OCI-LY3 (cell line): ENCODE measurements around the gene NOA1.

Experiments
- H2AFZ ChIP-seq: fragments of 200-600, 300-600 bp; shearing (Covaris generic); 2 replicates; pipeline ENCODE4 v1.6.0; 2014; ENCODE audit warnings: antibody characterized with exemption, low read depth, low read length
- H3K27ac ChIP-seq: fragments of 200-600, 300-600 bp; sonication (generic); 2 replicates; pipeline ENCODE4 v1.5.1; 2014; ENCODE audit warnings: mild to moderate bottlenecking, low read length, moderate library complexity, mixed read lengths
- H3K27me3 ChIP-seq: fragments of 200-600, 300-600 bp; sonication (generic); 2 replicates; pipeline ENCODE4 v1.6.1; 2014; ENCODE audit warnings: low read depth, low read length, mixed read lengths
- H3K36me3 ChIP-seq: fragments of 200-600, 300-600 bp; sonication (generic); replicated peaks from 2 replicates; pipeline ENCODE3; 2014; ENCODE audit warnings: low read depth, low read length, mixed read lengths
- H3K4me1 ChIP-seq: fragments of 300-600, 200-600 bp; sonication (generic); 2 replicates; pipeline ENCODE4 v1.6.1; 2014; ENCODE audit warnings: low read length, mixed read lengths
- H3K4me2 ChIP-seq: fragments of 200-600, 300-600 bp; sonication (generic); 2 replicates; pipeline ENCODE4 v1.6.1; 2014; ENCODE audit warnings: low read length, mixed read lengths
- H3K4me3 ChIP-seq: fragments of 300-600, 200-600 bp; sonication (generic); 2 replicates; pipeline ENCODE4 v1.5.1; 2014; ENCODE audit warnings: antibody characterized with exemption, mild to moderate bottlenecking, low read length, moderate library complexity
- H3K79me2 ChIP-seq: fragments of 300-600, 200-600 bp; shearing (Covaris generic); 2 replicates; pipeline ENCODE4 v1.6.1; 2014; ENCODE audit warnings: mild to moderate bottlenecking, low read length, mixed read lengths
- H3K9ac ChIP-seq: fragments of 300-600, 200-600 bp; shearing (Covaris generic); 2 replicates; pipeline ENCODE4 v1.6.0; 2014; ENCODE audit warnings: mild to moderate bottlenecking, low read length, moderate library complexity
- H3K9me3 ChIP-seq: fragments of 200-600, 300-600 bp; shearing (Covaris generic); 2 replicates; pipeline ENCODE4 v1.6.1; 2014; ENCODE audit warnings: low read length, mixed read lengths; ENCODE audit not compliant: insufficient read depth
- H4K20me1 ChIP-seq: fragments of 200-600, 300-600 bp; sonication (generic); 2 replicates; pipeline ENCODE4 v1.6.1; 2016; ENCODE audit warnings: low read length, mixed read lengths; ENCODE audit not compliant: insufficient read depth
- EZH2phosphoT487 ChIP-seq: fragments of 200-600 bp; shearing (Covaris generic); IDR thresholded peaks from 2 replicates; pipeline ENCODE4 v1.6.1; 2018; ENCODE audit warnings: antibody characterized with exemption, mixed run types, low read depth
- TF ChIP-seq, protein P1 (sequence below): fragments of 200-600, 300-600 bp; sonication (generic); IDR thresholded peaks from 2 replicates; pipeline ENCODE4 v1.5.1; 2014; ENCODE audit warnings: antibody characterized with exemption, low read length, low read depth

Gene NOA1

DNA sequence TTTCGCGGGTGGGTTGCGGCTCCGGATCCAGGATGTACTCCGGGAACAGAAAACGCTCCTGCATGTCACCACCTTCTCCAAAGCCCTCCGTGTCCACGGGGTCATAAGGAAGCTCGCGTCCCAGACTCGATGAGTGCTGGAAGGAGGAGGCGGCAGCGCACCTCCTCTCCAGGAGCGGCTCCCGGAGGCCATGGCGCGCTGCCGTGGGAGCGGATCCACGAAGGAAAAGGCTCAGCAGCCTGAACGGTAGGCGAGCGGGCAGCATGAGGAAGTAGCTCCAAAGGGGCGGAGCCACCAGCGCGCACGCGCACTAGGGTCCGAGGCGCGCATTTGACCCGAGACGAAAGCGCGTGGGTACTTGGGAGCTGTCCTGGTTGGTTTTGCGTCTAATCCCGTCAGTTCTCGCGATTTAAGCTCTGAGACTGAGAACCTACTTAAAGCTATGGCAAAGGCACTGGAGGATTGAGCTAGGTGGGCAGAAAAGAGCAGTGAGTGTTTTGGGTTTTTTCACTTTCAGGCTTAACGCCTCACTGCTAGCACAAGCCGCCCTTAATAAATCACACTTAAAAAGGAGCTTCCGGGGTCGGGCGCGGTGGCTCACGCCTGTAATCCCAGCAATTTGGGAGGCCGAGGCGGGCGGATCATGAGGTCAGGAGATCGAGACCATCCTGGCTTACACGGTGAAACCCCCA lies at the start of gene NOA1:
TSS of gene NOA1 (minus strand) at position 286 of the 692 bp plus-strand sequence. CDS start at position 265, 21 bp downstream.
- H3K4me3 ChIP-seq = peak within 1 kb of the TSS; percentile 97
- TF ChIP-seq, protein P1, sequence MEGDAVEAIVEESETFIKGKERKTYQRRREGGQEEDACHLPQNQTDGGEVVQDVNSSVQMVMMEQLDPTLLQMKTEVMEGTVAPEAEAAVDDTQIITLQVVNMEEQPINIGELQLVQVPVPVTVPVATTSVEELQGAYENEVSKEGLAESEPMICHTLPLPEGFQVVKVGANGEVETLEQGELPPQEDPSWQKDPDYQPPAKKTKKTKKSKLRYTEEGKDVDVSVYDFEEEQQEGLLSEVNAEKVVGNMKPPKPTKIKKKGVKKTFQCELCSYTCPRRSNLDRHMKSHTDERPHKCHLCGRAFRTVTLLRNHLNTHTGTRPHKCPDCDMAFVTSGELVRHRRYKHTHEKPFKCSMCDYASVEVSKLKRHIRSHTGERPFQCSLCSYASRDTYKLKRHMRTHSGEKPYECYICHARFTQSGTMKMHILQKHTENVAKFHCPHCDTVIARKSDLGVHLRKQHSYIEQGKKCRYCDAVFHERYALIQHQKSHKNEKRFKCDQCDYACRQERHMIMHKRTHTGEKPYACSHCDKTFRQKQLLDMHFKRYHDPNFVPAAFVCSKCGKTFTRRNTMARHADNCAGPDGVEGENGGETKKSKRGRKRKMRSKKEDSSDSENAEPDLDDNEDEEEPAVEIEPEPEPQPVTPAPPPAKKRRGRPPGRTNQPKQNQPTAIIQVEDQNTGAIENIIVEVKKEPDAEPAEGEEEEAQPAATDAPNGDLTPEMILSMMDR = no peak
- TF ChIP-seq EZH2phosphoT487 = no peak
- peaks cover 88% of the 10 kb centered on the region for H3K79me2 ChIP-seq
- H3K9me3 ChIP-seq = peaks cover 14% of the 10 kb centered on the region; the same call in 1 of the 2 replicates
- H3K27me3 ChIP-seq = no peaks in the 10 kb centered on the region
- H3K9ac ChIP-seq = peak within 1 kb of the TSS; percentile 88
- peak within 1 kb of the TSS; percentile 71; the same call in 1 of the 2 replicates for H2AFZ ChIP-seq
- H3K4me1 ChIP-seq = peaks cover 14% of the 10 kb centered on the region
- H3K27ac ChIP-seq = peak within 1 kb of the TSS; percentile 94
- H3K4me2 ChIP-seq = peak within 1 kb of the TSS; percentile 93
- peaks cover 40% of the 10 kb centered on the region for H3K36me3 ChIP-seq
- peaks cover 37% of the 10 kb centered on the region for H4K20me1 ChIP-seq

- TF ChIP-seq, protein P1 = no peak
- TF ChIP-seq EZH2phosphoT487 = no peak
- Histone ChIP-seq H3K4me3 (no peak overlapping the region), H3K27ac (no peak overlapping the region), H3K36me3 (peaks cover 73% of the 10 kb centered on the region), H2AFZ (no peak overlapping the region), H3K9me3 (no peaks in the 10 kb centered on the region), H3K4me2 (no peak overlapping the region), H3K79me2 (no peaks in the 10 kb centered on the region), H3K9ac (no peak overlapping the region), H3K4me1 (no peaks in the 10 kb centered on the region), H3K27me3 (no peaks in the 10 kb centered on the region), H4K20me1 (no peaks in the 10 kb centered on the region)
Measured at GRCh38 chr4:57023104-57023503, 45.7 kb upstream of the NOA1 start.

- Histone ChIP-seq H3K4me3 (no peak overlapping the region), H3K79me2 (no peaks in the 10 kb centered on the region; the same call in 1 of the 2 replicates), H3K9ac (no peak overlapping the region), H4K20me1 (no peaks in the 10 kb centered on the region), H2AFZ (no peak overlapping the region), H3K36me3 (peaks cover 77% of the 10 kb centered on the region), H3K9me3 (no peaks in the 10 kb centered on the region), H3K4me2 (no peak overlapping the region), H3K27ac (no peak overlapping the region), H3K27me3 (no peaks in the 10 kb centered on the region), H3K4me1 (no peaks in the 10 kb centered on the region)
- TF ChIP-seq, protein P1 = no peak
- TF ChIP-seq EZH2phosphoT487 = no peak
Measured at GRCh38 chr4:57020467-57021101, 43.2 kb upstream of the NOA1 start.

- no peaks in the 10 kb centered on the region; the same call in 1 of the 2 replicates for H3K79me2 ChIP-seq
- H3K4me1 ChIP-seq = no peaks in the 10 kb centered on the region
- H2AFZ ChIP-seq = no peak overlapping the region
- H4K20me1 ChIP-seq = no peaks in the 10 kb centered on the region
- no peak overlapping the region for H3K27ac ChIP-seq
- no peaks in the 10 kb centered on the region for H3K27me3 ChIP-seq
- TF ChIP-seq EZH2phosphoT487 = no peak
- TF ChIP-seq, protein P1 = no peak
- H3K36me3 ChIP-seq = peaks cover 70% of the 10 kb centered on the region
- no peak overlapping the region for H3K4me2 ChIP-seq
- H3K4me3 ChIP-seq = no peak overlapping the region
- H3K9ac ChIP-seq = no peak overlapping the region
- H3K9me3 ChIP-seq = no peaks in the 10 kb centered on the region
Measured at GRCh38 chr4:57018980-57019379, 41.6 kb upstream of the NOA1 start.
